ENCODE measurements around the gene CNIH3. TPM values are rescaled to one million over a fixed set of nuclear protein-coding genes. Genes with fewer than 3 reads are reported as not detected.

CNIH3 gene
- total and polyA plus RNA-seq, 7 experiments from 2014 or later: 1.0 to 4.2 (median 2.0) TPM

- Histone ChIP-seq H3K27ac (ENCODE audit: low read depth, low read length) (no peak overlapping the region), H3K36me3 (ENCODE audit: control insufficient read depth in 2 of 3, insufficient read depth in 3 of 3, low read length in 3 of 3) (no peaks in the 10 kb centered on the region), H3K4me1 (ENCODE audit: control insufficient read depth in 2 of 2, insufficient read depth in 2 of 2, low read length in 2 of 2) (no peaks in the 10 kb centered on the region), H3K9me3 (ENCODE audit: control insufficient read depth in 2 of 3, low read length in 3 of 3) (no peaks in the 10 kb centered on the region), H3K27me3 (ENCODE audit: control insufficient read depth in 2 of 2, insufficient read depth in 2 of 2, low read length in 2 of 2) (no peaks in the 10 kb centered on the region), H3K4me3 (ENCODE audit: low read length) (no peak overlapping the region)
- no peak overlapping the region for H3K27ac Mint-ChIP-seq
- peaks cover 0 to 13% (median 8%) of the 10 kb centered on the region in 11 donors for H3K9me3 Mint-ChIP-seq
- no peaks in the 10 kb centered on the region for H3K4me1 Mint-ChIP-seq
- peaks cover 0 to 31% (median 10%) of the 10 kb centered on the region in 5 donors for H3K27me3 Mint-ChIP-seq
- POLR2A ChIA-PET: no interaction called here
- H3K36me3 Mint-ChIP-seq: peaks cover 0 to 12% (median 6%) of the 10 kb centered on the region in 5 donors
- ATAC-seq (no peak), DNase-seq (no peak)
- CTCF ChIA-PET: no interaction called here
- intact Hi-C loops (cut with micrococcal nuclease): no loop called here
- no peak overlapping the region for H3K4me3 Mint-ChIP-seq
These were observed 34.1 kb upstream of the CNIH3 start for GRCh38 chr1:224582041-224582440.

GRCh38 chr1:224583774-224584173 is 32.3 kb upstream of the CNIH3 start:
- DNase-seq: no peak
- ATAC-seq: no peak
- Mint-ChIP-seq H3K36me3 (peaks cover 0 to 13% (median 12%) of the 10 kb centered on the region in 5 donors), H3K9me3 (peaks cover 0 to 8% (median under 1%) of the 10 kb centered on the region in 11 donors), H3K4me3 (no peak overlapping the region), H3K27me3 (peaks cover 0 to 25% (median 4%) of the 10 kb centered on the region in 5 donors), H3K27ac (no peak overlapping the region), H3K4me1 (no peaks in the 10 kb centered on the region)
- no peak overlapping the region for H3K27ac ChIP-seq (ENCODE audit: low read depth, low read length)
- intact Hi-C loops (cut with micrococcal nuclease): no loop called here
- H3K9me3 ChIP-seq (ENCODE audit: control insufficient read depth in 2 of 3, low read length in 3 of 3): no peaks in the 10 kb centered on the region
- no peak overlapping the region for H3K4me3 ChIP-seq (ENCODE audit: low read length)
- ChIA-PET POLR2A (no interaction called here), CTCF (no interaction called here)
- no peaks in the 10 kb centered on the region for H3K4me1 ChIP-seq (ENCODE audit: control insufficient read depth in 2 of 2, insufficient read depth in 2 of 2, low read length in 2 of 2)
- no peaks in the 10 kb centered on the region for H3K36me3 ChIP-seq (ENCODE audit: control insufficient read depth in 2 of 3, insufficient read depth in 3 of 3, low read length in 3 of 3)
- H3K27me3 ChIP-seq (ENCODE audit: control insufficient read depth in 2 of 2, insufficient read depth in 2 of 2, low read length in 2 of 2): no peaks in the 10 kb centered on the region

- Mint-ChIP-seq H3K9me3 (peaks cover 0 to 7% (median 0%) of the 10 kb centered on the region in 11 donors), H3K4me1 (no peaks in the 10 kb centered on the region), H3K4me3 (no peak overlapping the region), H3K36me3 (peaks cover 0 to 19% (median 12%) of the 10 kb centered on the region in 5 donors), H3K27me3 (peaks cover 0 to 17% (median 4%) of the 10 kb centered on the region in 5 donors), H3K27ac (no peak overlapping the region)
- H3K4me3 ChIP-seq (ENCODE audit: low read length): no peak overlapping the region
- ATAC-seq: no peak
- no peak overlapping the region for H3K27ac ChIP-seq (ENCODE audit: low read depth, low read length)
- DNase-seq: no peak
- intact Hi-C loops (cut with micrococcal nuclease): no loop called here
- no peaks in the 10 kb centered on the region for H3K36me3 ChIP-seq (ENCODE audit: control insufficient read depth in 2 of 3, insufficient read depth in 3 of 3, low read length in 3 of 3)
- ChIA-PET CTCF (no interaction called here), POLR2A (no interaction called here)
- H3K27me3 ChIP-seq (ENCODE audit: control insufficient read depth in 2 of 2, insufficient read depth in 2 of 2, low read length in 2 of 2): no peaks in the 10 kb centered on the region
- H3K4me1 ChIP-seq (ENCODE audit: control insufficient read depth in 2 of 2, insufficient read depth in 2 of 2, low read length in 2 of 2): no peaks in the 10 kb centered on the region
- H3K9me3 ChIP-seq (ENCODE audit: control insufficient read depth in 2 of 3, low read length in 3 of 3): no peaks in the 10 kb centered on the region
These were observed 31.1 kb upstream of the CNIH3 start for GRCh38 chr1:224585051-224585450.

GRCh38 chr1:224587051-224587450 is 29.1 kb upstream of the CNIH3 start:
- H3K27ac Mint-ChIP-seq: no peak overlapping the region
- H3K4me1 Mint-ChIP-seq: peaks cover 0 to under 1% (median 0%) of the 10 kb centered on the region in 7 donors
- POLR2A ChIA-PET: no interaction called here
- H3K27me3 ChIP-seq (ENCODE audit: control insufficient read depth in 2 of 2, insufficient read depth in 2 of 2, low read length in 2 of 2): no peaks in the 10 kb centered on the region
- H3K36me3 ChIP-seq (ENCODE audit: control insufficient read depth in 2 of 3, insufficient read depth in 3 of 3, low read length in 3 of 3): no peaks in the 10 kb centered on the region
- H3K4me3 Mint-ChIP-seq: no peak overlapping the region
- peaks cover 0 to 27% (median 13%) of the 10 kb centered on the region in 5 donors for H3K36me3 Mint-ChIP-seq
- H3K27me3 Mint-ChIP-seq: peaks cover 0 to 14% (median 4%) of the 10 kb centered on the region in 5 donors
- no peak overlapping the region for H3K27ac ChIP-seq (ENCODE audit: low read depth, low read length)
- H3K4me3 ChIP-seq (ENCODE audit: low read length): no peak overlapping the region
- CTCF ChIA-PET: no interaction called here
- H3K9me3 Mint-ChIP-seq: peaks cover 0 to 8% (median 5%) of the 10 kb centered on the region in 11 donors
- no peaks in the 10 kb centered on the region for H3K9me3 ChIP-seq (ENCODE audit: control insufficient read depth in 2 of 3, low read length in 3 of 3)
- intact Hi-C loops (cut with micrococcal nuclease): no loop called here
- no peak for ATAC-seq
- DNase-seq: no peak
- H3K4me1 ChIP-seq (ENCODE audit: control insufficient read depth in 2 of 2, insufficient read depth in 2 of 2, low read length in 2 of 2): no peaks in the 10 kb centered on the region

GRCh38 chr1:224588515-224588914 is 27.6 kb upstream of the CNIH3 start:
- Mint-ChIP-seq H3K9me3 (peaks cover 0 to 8% (median 3%) of the 10 kb centered on the region in 11 donors), H3K4me1 (peaks cover 0 to 13% (median 0%) of the 10 kb centered on the region in 7 donors), H3K36me3 (peaks cover 0 to 24% (median 9%) of the 10 kb centered on the region in 5 donors), H3K27me3 (peaks cover 0 to 8% (median 0%) of the 10 kb centered on the region in 5 donors), H3K4me3 (no peak overlapping the region), H3K27ac (no peak overlapping the region)
- Histone ChIP-seq H3K27ac (ENCODE audit: low read depth, low read length) (no peak overlapping the region), H3K9me3 (ENCODE audit: control insufficient read depth in 2 of 3, low read length in 3 of 3) (no peaks in the 10 kb centered on the region), H3K36me3 (ENCODE audit: control insufficient read depth in 2 of 3, insufficient read depth in 3 of 3, low read length in 3 of 3) (no peaks in the 10 kb centered on the region), H3K4me1 (ENCODE audit: control insufficient read depth in 2 of 2, insufficient read depth in 2 of 2, low read length in 2 of 2) (no peaks in the 10 kb centered on the region), H3K27me3 (ENCODE audit: control insufficient read depth in 2 of 2, insufficient read depth in 2 of 2, low read length in 2 of 2) (no peaks in the 10 kb centered on the region), H3K4me3 (ENCODE audit: low read length) (no peak overlapping the region)
- CTCF ChIA-PET: no interaction called here
- intact Hi-C loops (cut with micrococcal nuclease): no loop called here
- ATAC-seq: no peak
- DNase-seq: no peak
- POLR2A ChIA-PET: no interaction called here

- H3K4me1 ChIP-seq (ENCODE audit: control insufficient read depth in 2 of 2, insufficient read depth in 2 of 2, low read length in 2 of 2): no peaks in the 10 kb centered on the region
- H3K27me3 ChIP-seq (ENCODE audit: control insufficient read depth in 2 of 2, insufficient read depth in 2 of 2, low read length in 2 of 2): no peaks in the 10 kb centered on the region
- no peak overlapping the region for H3K4me3 ChIP-seq (ENCODE audit: low read length)
- DNase-seq (no peak), ATAC-seq (no peak)
- Mint-ChIP-seq H3K4me3 (no peak overlapping the region), H3K36me3 (peaks cover 0 to 24% (median 9%) of the 10 kb centered on the region in 5 donors), H3K27ac (no peak overlapping the region), H3K4me1 (peaks cover 0 to 13% (median 0%) of the 10 kb centered on the region in 7 donors), H3K27me3 (peaks cover 0 to 8% (median 0%) of the 10 kb centered on the region in 5 donors), H3K9me3 (peaks cover 0 to 8% (median 3%) of the 10 kb centered on the region in 11 donors)
- ChIA-PET CTCF (interaction anchor here (0.7 kb wide), 1 partner anchor 262 kb away, joined by 3 read pairs; no protein-coding TSS in a partner anchor), POLR2A (no interaction called here)
- no peaks in the 10 kb centered on the region for H3K36me3 ChIP-seq (ENCODE audit: control insufficient read depth in 2 of 3, insufficient read depth in 3 of 3, low read length in 3 of 3)
- intact Hi-C loops (cut with micrococcal nuclease): no loop called here
- no peaks in the 10 kb centered on the region for H3K9me3 ChIP-seq (ENCODE audit: control insufficient read depth in 2 of 3, low read length in 3 of 3)
- H3K27ac ChIP-seq (ENCODE audit: low read depth, low read length): no peak overlapping the region
These were observed 27.1 kb upstream of the CNIH3 start for GRCh38 chr1:224589006-224589405.

- Histone ChIP-seq H3K4me1 (ENCODE audit: control insufficient read depth in 2 of 2, insufficient read depth in 2 of 2, low read length in 2 of 2) (no peaks in the 10 kb centered on the region), H3K4me3 (ENCODE audit: low read length) (no peak overlapping the region), H3K36me3 (ENCODE audit: control insufficient read depth in 2 of 3, insufficient read depth in 3 of 3, low read length in 3 of 3) (no peaks in the 10 kb centered on the region), H3K27ac (ENCODE audit: low read depth, low read length) (no peak overlapping the region), H3K27me3 (ENCODE audit: control insufficient read depth in 2 of 2, insufficient read depth in 2 of 2, low read length in 2 of 2) (no peaks in the 10 kb centered on the region), H3K9me3 (ENCODE audit: control insufficient read depth in 2 of 3, low read length in 3 of 3) (no peaks in the 10 kb centered on the region)
- no peak overlapping the region for H3K27ac Mint-ChIP-seq
- ChIA-PET POLR2A (interaction anchor here (0.5 kb wide), 1 partner anchor 58 kb away, joined by 3 read pairs; no protein-coding TSS in a partner anchor), CTCF (interaction anchor here (1.0 kb wide), 1 partner anchor 10 kb away, joined by 3 read pairs; no protein-coding TSS in a partner anchor)
- peaks cover 0 to 13% (median 0%) of the 10 kb centered on the region in 7 donors for H3K4me1 Mint-ChIP-seq
- intact Hi-C loops (cut with micrococcal nuclease): no loop called here
- ATAC-seq (no peak), DNase-seq (no peak)
- H3K4me3 Mint-ChIP-seq: no peak overlapping the region
- H3K9me3 Mint-ChIP-seq: peaks cover 0 to 8% (median 0%) of the 10 kb centered on the region in 11 donors
- peaks cover 0 to 19% (median 4%) of the 10 kb centered on the region in 5 donors for H3K36me3 Mint-ChIP-seq
- peaks cover 0 to 8% (median 0%) of the 10 kb centered on the region in 5 donors for H3K27me3 Mint-ChIP-seq
These were observed 24.8 kb upstream of the CNIH3 start for GRCh38 chr1:224591326-224591725.
